ENCODE data around the gene ZNF605.
"Not testable (repeated sequence)": the region's sequence is repeated elsewhere in the genome, so short reads cannot be mapped to it uniquely, and the experiment has no call there.

ZNF605 gene

DNA sequence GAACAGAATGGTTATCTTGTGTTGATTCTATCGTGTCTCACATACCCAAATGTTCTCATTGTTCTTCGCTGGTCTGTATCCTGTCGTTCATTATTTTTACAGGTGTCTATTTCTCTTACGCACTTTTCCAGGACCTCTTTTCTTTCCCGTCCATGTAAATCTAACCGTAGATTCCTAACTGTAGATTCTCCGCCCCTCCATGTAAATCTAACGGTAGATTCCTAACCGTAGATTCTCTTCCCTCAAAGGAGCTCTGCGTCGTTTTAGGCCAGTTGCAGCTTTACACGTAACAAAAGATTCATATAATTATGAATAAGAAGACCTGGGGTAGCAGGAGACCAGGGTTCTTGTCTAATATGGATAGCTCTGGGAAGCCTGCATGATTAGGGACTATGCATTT, 9.7 kb upstream of the ZNF605 start:
- Histone ChIP-seq H3K9ac (ENCODE audit: insufficient read length) (no peak overlapping the region), H3K4me3 (no peak overlapping the region), H3K36me3 (ENCODE audit: insufficient read depth, low read length) (no peaks in the 10 kb centered on the region), H3K9me3 (ENCODE audit: low read depth, low read length) (no peaks in the 10 kb centered on the region), H3K27ac (no peak overlapping the region)
- DNase-seq (ENCODE audit: low read depth, low spot score): no peak
- TF ChIP-seq FOXP2 (optimal IDR thresholded peaks at IDR 0.05; ENCODE audit: control extremely low read depth, extremely low read length, insufficient read depth) (no peak), POLR2AphosphoS5 (IDR thresholded peaks at IDR 0.05; ENCODE audit: borderline replicate concordance, low read depth, low read length) (no peak)

DNA sequence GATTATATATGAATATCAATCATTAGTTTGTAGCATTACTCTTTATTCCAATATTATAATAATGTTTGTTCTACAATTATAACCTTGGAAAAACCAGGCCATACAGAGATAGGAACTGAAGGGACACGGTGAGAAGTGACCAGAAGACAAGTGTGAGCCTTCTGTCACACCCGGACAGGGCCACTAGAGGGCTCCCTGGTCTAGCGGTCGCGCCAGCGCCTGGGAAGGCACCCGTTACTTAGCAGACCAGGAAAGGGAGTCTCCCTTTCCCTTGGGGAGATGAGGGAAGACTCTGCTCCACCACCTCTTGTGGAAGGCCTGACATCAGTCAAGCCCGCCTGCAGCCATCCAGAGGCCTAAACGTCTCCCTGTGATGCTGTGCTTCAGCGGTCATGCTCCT, 7.8 kb upstream of the ZNF605 start:
- not testable (repeated sequence) for H3K9ac ChIP-seq (ENCODE audit: insufficient read length); DNase-seq (ENCODE audit: low read depth, low spot score); H3K9me3 ChIP-seq (ENCODE audit: low read depth, low read length); H3K27ac ChIP-seq; H3K4me3 ChIP-seq; H3K36me3 ChIP-seq (ENCODE audit: insufficient read depth, low read length)

DNA sequence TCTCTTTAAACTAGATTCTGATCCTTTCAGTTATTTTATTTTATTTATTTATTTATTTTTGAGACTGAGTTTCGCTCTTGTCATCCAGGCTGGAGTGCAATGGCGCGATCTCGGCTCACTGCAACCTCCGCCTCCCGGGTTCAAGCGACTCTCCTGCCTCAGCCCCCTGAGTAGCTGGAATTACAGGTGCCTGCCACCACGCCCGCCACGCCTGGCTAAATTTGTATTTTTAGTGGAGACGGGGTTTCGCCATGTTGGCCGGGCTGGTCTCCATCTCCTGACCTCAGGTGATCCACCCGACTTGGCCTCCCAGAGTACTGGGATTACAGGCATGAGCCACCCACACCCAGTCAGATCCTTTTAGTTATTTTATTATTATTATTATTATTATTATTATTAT, 5.7 kb upstream of the ZNF605 start:
- H3K9ac ChIP-seq (ENCODE audit: insufficient read length); DNase-seq (ENCODE audit: low read depth, low spot score); H3K9me3 ChIP-seq (ENCODE audit: low read depth, low read length); H3K4me3 ChIP-seq; H3K27ac ChIP-seq; H3K36me3 ChIP-seq (ENCODE audit: insufficient read depth, low read length): not testable (repeated sequence)

GRCh38 chr12:132955094-132956010, 754 bp downstream of the ZNF605 start:
- Histone ChIP-seq H3K9ac (ENCODE audit: insufficient read length) (peak overlapping the region; percentile 95), H3K4me3 (peak overlapping the region; percentile 93)

DNA sequence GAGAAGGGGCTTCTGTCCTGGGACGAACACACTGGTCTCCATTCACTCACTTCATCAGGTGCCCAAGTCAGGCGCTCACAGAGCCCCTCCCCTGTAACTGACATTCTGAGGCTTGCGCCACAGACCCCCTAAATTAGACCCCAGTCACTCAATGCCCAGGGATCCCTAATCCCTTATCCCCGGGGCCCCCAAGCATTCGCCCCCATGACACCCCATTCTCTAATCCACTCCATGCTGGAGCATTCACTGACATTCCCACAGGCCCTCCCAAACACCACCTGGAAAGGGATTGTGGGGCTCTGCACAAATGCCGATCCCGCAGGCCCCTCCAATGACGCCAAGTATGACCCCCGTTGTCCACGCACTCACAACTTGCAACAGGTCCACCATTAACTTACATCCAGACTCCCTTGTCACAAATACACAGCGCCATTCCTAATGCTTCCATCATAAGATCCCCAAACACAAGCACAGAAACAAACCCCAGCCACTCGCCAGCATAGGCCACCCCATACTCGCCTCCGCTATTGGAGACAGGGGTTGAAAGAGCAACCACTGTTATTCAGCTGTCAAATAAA, 1.5 kb downstream of the ZNF605 start:
- 0 out of 2 replicates have a peak overlapping the region, but pooled peaks have one; percentile 57 for H3K27ac ChIP-seq
- peaks cover 11% of the 10 kb centered on the region; the same call in 1 of the 2 replicates for H3K9me3 ChIP-seq (ENCODE audit: low read depth, low read length)
- no peak overlapping the region for H3K9ac ChIP-seq (ENCODE audit: insufficient read length)
- DNase-seq (ENCODE audit: low read depth, low spot score): no peak
- no peak for TF ChIP-seq POLR2AphosphoS5 (IDR thresholded peaks at IDR 0.05; ENCODE audit: borderline replicate concordance, low read depth, low read length)
- TF ChIP-seq EZH2 (IDR thresholded peaks at IDR 0.05): no peak
- no peak for TF ChIP-seq FOXP2 (optimal IDR thresholded peaks at IDR 0.05; ENCODE audit: control extremely low read depth, extremely low read length, insufficient read depth)
- H3K36me3 ChIP-seq (ENCODE audit: insufficient read depth, low read length): peaks cover 12% of the 10 kb centered on the region; the same call in 1 of the 2 replicates
- H3K4me3 ChIP-seq: peak overlapping the region; percentile 93; the same call in 1 of the 2 replicates

More at GRCh38 chr12:132955094-132956010, 754 bp downstream of the ZNF605 start:
- Histone ChIP-seq H3K27ac (peak overlapping the region; percentile 57; the same call in 1 of the 2 replicates), H3K9me3 (ENCODE audit: low read depth, low read length) (peaks cover 11% of the 10 kb centered on the region; the same call in 1 of the 2 replicates), H3K36me3 (ENCODE audit: insufficient read depth, low read length) (peaks cover 8% of the 10 kb centered on the region; the same call in 1 of the 2 replicates)
- no peak for DNase-seq (ENCODE audit: low read depth, low spot score)
- TF ChIP-seq EZH2 (IDR thresholded peaks at IDR 0.05) (no peak), POLR2AphosphoS5 (IDR thresholded peaks at IDR 0.05; ENCODE audit: borderline replicate concordance, low read depth, low read length) (no peak), FOXP2 (optimal IDR thresholded peaks at IDR 0.05; ENCODE audit: control extremely low read depth, extremely low read length, insufficient read depth) (no peak)

- Histone ChIP-seq H3K4me3 (no peak overlapping the region), H3K9me3 (ENCODE audit: low read depth, low read length) (peaks cover 11% of the 10 kb centered on the region), H3K27ac (no peak overlapping the region), H3K36me3 (ENCODE audit: insufficient read depth, low read length) (peaks cover 16% of the 10 kb centered on the region; the same call in 1 of the 2 replicates), H3K9ac (ENCODE audit: insufficient read length) (no peak overlapping the region)
- no peak for DNase-seq (ENCODE audit: low read depth, low spot score)
- TF ChIP-seq POLR2AphosphoS5 (IDR thresholded peaks at IDR 0.05; ENCODE audit: borderline replicate concordance, low read depth, low read length): no peak
- TF ChIP-seq EZH2 (IDR thresholded peaks at IDR 0.05): no peak
- no peak for TF ChIP-seq FOXP2 (optimal IDR thresholded peaks at IDR 0.05; ENCODE audit: control extremely low read depth, extremely low read length, insufficient read depth)
Measured at GRCh38 chr12:132953771-132954170, 2.3 kb downstream of the ZNF605 start.

- TF ChIP-seq FOXP2 (optimal IDR thresholded peaks at IDR 0.05; ENCODE audit: control extremely low read depth, extremely low read length, insufficient read depth) (no peak), EZH2 (IDR thresholded peaks at IDR 0.05) (no peak), POLR2AphosphoS5 (IDR thresholded peaks at IDR 0.05; ENCODE audit: borderline replicate concordance, low read depth, low read length) (no peak)
- Histone ChIP-seq H3K9me3 (ENCODE audit: low read depth, low read length) (peaks cover 16% of the 10 kb centered on the region), H3K4me3 (no peak overlapping the region), H3K9ac (ENCODE audit: insufficient read length) (no peak overlapping the region), H3K36me3 (ENCODE audit: insufficient read depth, low read length) (peaks cover 23% of the 10 kb centered on the region), H3K27ac (no peak overlapping the region)
- DNase-seq (ENCODE audit: low read depth, low spot score): no peak
Measured at GRCh38 chr12:132953163-132953425, 3.0 kb downstream of the ZNF605 start.

- Histone ChIP-seq H3K4me3 (no peak overlapping the region), H3K36me3 (ENCODE audit: insufficient read depth, low read length) (peaks cover 28% of the 10 kb centered on the region), H3K27ac (no peak overlapping the region), H3K9ac (ENCODE audit: insufficient read length) (no peak overlapping the region), H3K9me3 (ENCODE audit: low read depth, low read length) (peaks cover 16% of the 10 kb centered on the region)
- TF ChIP-seq FOXP2 (optimal IDR thresholded peaks at IDR 0.05; ENCODE audit: control extremely low read depth, extremely low read length, insufficient read depth) (no peak), POLR2AphosphoS5 (IDR thresholded peaks at IDR 0.05; ENCODE audit: borderline replicate concordance, low read depth, low read length) (no peak), EZH2 (IDR thresholded peaks at IDR 0.05) (no peak)
- no peak for DNase-seq (ENCODE audit: low read depth, low spot score)
Measured at GRCh38 chr12:132952371-132953162, 3.5 kb downstream of the ZNF605 start.

Data from SK-N-MC (cell line).